ENCODE results near the gene ZNF565.
"Not testable (repeated sequence)": the region's sequence is repeated elsewhere in the genome, so short reads cannot be mapped to it uniquely, and the experiment has no call there.

The ZNF565 gene

GRCh38 chr19:36212895-36213294, 1.6 kb downstream of the ZNF565 start:
- DNase-seq (ENCODE audit: low read depth), result no peak

GRCh38 chr19:36210497-36210896, 4.0 kb downstream of the ZNF565 start:
- DNase-seq (ENCODE audit: low read depth), result no peak

- DNase-seq (ENCODE audit: low read depth), result no peak
Observed at GRCh38 chr19:36209372-36209771, 5.1 kb downstream of the ZNF565 start.

- no peak for DNase-seq (ENCODE audit: low read depth)
Observed at GRCh38 chr19:36207605-36208252, 6.7 kb downstream of the ZNF565 start.

GRCh38 chr19:36203293-36203692, 11.2 kb downstream of the ZNF565 start:
- no peak for DNase-seq (ENCODE audit: low read depth)

- no peak for DNase-seq (ENCODE audit: low read depth)
Observed at GRCh38 chr19:36201684-36202083, 12.8 kb downstream of the ZNF565 start.

GRCh38 chr19:36198119-36198518, 16.3 kb downstream of the ZNF565 start:
- DNase-seq (ENCODE audit: low read depth), result no peak

GRCh38 chr19:36196249-36196648, 18.2 kb downstream of the ZNF565 start:
- no peak for DNase-seq (ENCODE audit: low read depth)

- not testable (repeated sequence) for DNase-seq (ENCODE audit: low read depth)
Observed at GRCh38 chr19:36186722-36187121, 27.7 kb downstream of the ZNF565 start.

GRCh38 chr19:36183245-36183628, 31.2 kb downstream of the ZNF565 start:
- DNase-seq (ENCODE audit: low read depth), result no peak

GRCh38 chr19:36182612-36183244, 31.7 kb downstream of the ZNF565 start:
- no peak for DNase-seq (ENCODE audit: low read depth)

GRCh38 chr19:36179077-36179476, 35.4 kb downstream of the ZNF565 start:
- DNase-seq (ENCODE audit: low read depth), result not testable (repeated sequence)

- DNase-seq (ENCODE audit: low read depth), result not testable (repeated sequence)
Observed at GRCh38 chr19:36173846-36174245, 40.6 kb downstream of the ZNF565 start.

GRCh38 chr19:36172852-36173251, 41.6 kb downstream of the ZNF565 start:
- no peak for DNase-seq (ENCODE audit: low read depth)

- DNase-seq (ENCODE audit: low read depth), result no peak
Observed at GRCh38 chr19:36169084-36169760, 45.2 kb downstream of the ZNF565 start.

- no peak for DNase-seq (ENCODE audit: low read depth)
Observed at GRCh38 chr19:36163813-36164212, 50.7 kb downstream of the ZNF565 start.

- no peak for DNase-seq (ENCODE audit: low read depth)
Observed at GRCh38 chr19:36160821-36161596, 53.5 kb downstream of the ZNF565 start.

GRCh38 chr19:36153126-36153525, 61.3 kb downstream of the ZNF565 start:
- DNase-seq (ENCODE audit: low read depth), result no peak

- no peak for DNase-seq (ENCODE audit: low read depth)
Observed at GRCh38 chr19:36152352-36153091, 61.9 kb downstream of the ZNF565 start, which contains the start of gene COX7A1. Gene COX7A1 (minus strand): TSS chr19:36152447. CDS start chr19:36152407, 40 bp downstream.

- no peak for DNase-seq (ENCODE audit: low read depth)
Observed at GRCh38 chr19:36152019-36152351, 62.5 kb downstream of the ZNF565 start.

GRCh38 chr19:36151144-36152018, 63.1 kb downstream of the ZNF565 start:
- no peak for DNase-seq (ENCODE audit: low read depth)
